Mucosa of descending colon (tissue), 3 donors: ENCODE measurements around the gene ADPRM. TPM values are rescaled to one million over a fixed set of nuclear protein-coding genes. Genes with fewer than 3 reads are reported as not detected.

Experiments
- ATAC-seq: fragments of 200-7000 bp; cut with Tn5 transposase; one replicate; pipeline ENCODE4 v1.9.1; 2020; ENCODE audit warnings: mild to moderate bottlenecking, moderate library complexity
- DNase-seq, 3 donors: peaks; one replicate each; pipeline ENCODE4 v3.0.0-alpha.2; 2020
- H3K36me3 ChIP-seq: fragments of 200-600 bp; one replicate; pipeline ENCODE4 v1.8.0; 2021; ENCODE audit warnings: low read depth, mild to moderate bottlenecking
- H3K4me1 ChIP-seq: fragments of 200-600 bp; one replicate; pipeline ENCODE4 v1.8.0; 2021; ENCODE audit warnings: low read depth, mild to moderate bottlenecking
- H3K4me3 ChIP-seq: fragments of 200-600 bp; one replicate; pipeline ENCODE4 v1.8.0; 2021; ENCODE audit warnings: mild to moderate bottlenecking
- H3K9me3 ChIP-seq: fragments of 200-600 bp; one replicate; pipeline ENCODE4 v1.8.0; 2021; ENCODE audit warnings: mild to moderate bottlenecking
- intact Hi-C, 2 donors: fragments of 100-400 bp; cut with DNase I in 1 of 2; cut with micrococcal nuclease in 1 of 2; formaldehyde crosslinking; loops; one replicate each; pipeline versions ENCODE4 v1.11.0 to v1.11.1; 2022; cut with DNase I, micrococcal nuclease
- total RNA-seq, 3 donors: library from RNA; stranded (reverse); fragmentation: NEBNext Ultra II Directional in 2 of 3; extraction: Animal tissue kit (Norgen Biotek cat#: 25700) in 2 of 3; gene quantifications; one replicate each; pipeline versions ENCODE4 v1.2.1 to v1.2.4, GENCODE V29; 2021 to 2023
- TF ChIP-seq, protein P1 (sequence below): fragments of 200-600 bp; IDR thresholded peaks from one replicate; pipeline ENCODE4 v1.8.0; 2022; ENCODE audit warnings: antibody characterized with exemption, mild to moderate bottlenecking
- donor health status: DM: no; HTN: no; CAD: no; lungs with moderate emphysema.
- donor health status: DM: no; HTN: no; CAD: no.
- donor health status: DM: no; HTN: yes; CAD: no.

ADPRM gene
- total RNA-seq, 3 donors from 2014 or later = 6.9 to 8.7 (median 8.5) TPM

DNA sequence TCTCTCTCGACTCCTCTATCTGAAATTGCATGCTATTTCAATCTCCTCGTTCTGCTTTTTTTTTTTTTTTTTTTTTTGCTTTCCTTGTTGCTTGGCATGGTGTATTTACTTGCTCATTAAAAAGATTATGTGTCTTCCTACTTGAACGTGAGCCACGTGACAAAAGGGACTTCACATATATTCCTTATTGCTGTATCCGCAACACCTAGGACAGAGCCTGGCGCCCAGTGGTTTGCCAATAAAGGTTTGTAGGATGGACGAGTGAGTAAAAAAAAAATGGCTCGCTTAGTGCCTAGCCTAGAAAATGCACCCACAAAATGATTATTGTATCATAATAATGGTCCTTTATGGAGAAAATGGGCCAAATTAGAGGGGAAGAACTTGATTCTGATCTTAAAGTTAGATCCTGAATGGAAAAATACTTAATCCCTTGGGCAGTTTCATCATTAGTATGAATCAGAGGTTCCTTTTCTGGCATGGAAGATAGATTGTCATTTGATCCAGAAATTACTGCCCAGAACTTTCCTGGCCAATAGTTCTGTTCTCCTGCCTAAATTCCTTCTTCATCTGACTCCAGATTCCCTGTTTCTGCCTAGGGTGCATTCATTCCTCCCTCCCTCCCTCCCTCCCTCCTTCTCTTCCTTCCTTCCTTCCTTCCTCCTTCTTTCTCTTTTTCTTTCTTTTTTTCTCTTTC lies 46.1 kb downstream of the ADPRM start:
- intact Hi-C loops = loop anchor here in 1 of 2 donors (10.0 kb wide), 1 partner anchor 101 kb away; no protein-coding TSS in a partner anchor
- peaks cover 11% of the 10 kb centered on the region for H3K4me1 ChIP-seq

DNA sequence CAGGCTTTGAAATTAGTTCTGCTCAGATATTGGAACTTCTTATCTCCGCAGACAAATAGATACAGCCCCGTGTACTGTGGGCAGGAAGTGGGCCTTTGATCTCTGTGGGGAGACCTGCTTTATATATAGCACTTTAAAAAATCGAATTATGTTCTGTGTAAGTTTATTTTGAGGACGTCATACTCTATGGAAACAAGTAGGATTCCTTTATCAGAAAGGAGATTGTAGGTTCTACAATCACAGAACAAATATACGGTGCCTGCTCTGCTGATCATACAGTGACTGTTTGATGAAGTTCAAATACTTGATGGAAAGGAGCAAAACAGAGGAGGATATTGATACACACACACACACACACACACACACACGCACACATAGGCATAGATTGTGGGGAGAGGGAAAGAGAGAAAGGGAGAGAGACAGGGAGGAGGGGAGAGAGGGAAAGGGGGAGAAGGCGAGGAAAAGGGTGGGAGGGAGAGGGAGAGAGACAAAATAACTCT lies 47.2 kb downstream of the ADPRM start:
- no peaks in the 10 kb centered on the region for H3K36me3 ChIP-seq
- H3K4me1 ChIP-seq = peaks cover 9% of the 10 kb centered on the region
- peak; percentile 64 for ATAC-seq
- H3K9me3 ChIP-seq = no peaks in the 10 kb centered on the region
- TF ChIP-seq, protein P1, sequence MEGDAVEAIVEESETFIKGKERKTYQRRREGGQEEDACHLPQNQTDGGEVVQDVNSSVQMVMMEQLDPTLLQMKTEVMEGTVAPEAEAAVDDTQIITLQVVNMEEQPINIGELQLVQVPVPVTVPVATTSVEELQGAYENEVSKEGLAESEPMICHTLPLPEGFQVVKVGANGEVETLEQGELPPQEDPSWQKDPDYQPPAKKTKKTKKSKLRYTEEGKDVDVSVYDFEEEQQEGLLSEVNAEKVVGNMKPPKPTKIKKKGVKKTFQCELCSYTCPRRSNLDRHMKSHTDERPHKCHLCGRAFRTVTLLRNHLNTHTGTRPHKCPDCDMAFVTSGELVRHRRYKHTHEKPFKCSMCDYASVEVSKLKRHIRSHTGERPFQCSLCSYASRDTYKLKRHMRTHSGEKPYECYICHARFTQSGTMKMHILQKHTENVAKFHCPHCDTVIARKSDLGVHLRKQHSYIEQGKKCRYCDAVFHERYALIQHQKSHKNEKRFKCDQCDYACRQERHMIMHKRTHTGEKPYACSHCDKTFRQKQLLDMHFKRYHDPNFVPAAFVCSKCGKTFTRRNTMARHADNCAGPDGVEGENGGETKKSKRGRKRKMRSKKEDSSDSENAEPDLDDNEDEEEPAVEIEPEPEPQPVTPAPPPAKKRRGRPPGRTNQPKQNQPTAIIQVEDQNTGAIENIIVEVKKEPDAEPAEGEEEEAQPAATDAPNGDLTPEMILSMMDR = no peak
- DNase-seq = no peak
- H3K4me3 ChIP-seq = no peak overlapping the region
- intact Hi-C loops = loop anchor here in 1 of 2 donors (10.0 kb wide), 1 partner anchor 100 kb away; no protein-coding TSS in a partner anchor

More for the DNA sequence above, 46.1 kb downstream of the ADPRM start:
- TF ChIP-seq, protein P1 = no peak
- ATAC-seq = peak; percentile 10
- no peak for DNase-seq
- no peaks in the 10 kb centered on the region for H3K9me3 ChIP-seq
- no peaks in the 10 kb centered on the region for H3K36me3 ChIP-seq
- no peak overlapping the region for H3K4me3 ChIP-seq

DNA sequence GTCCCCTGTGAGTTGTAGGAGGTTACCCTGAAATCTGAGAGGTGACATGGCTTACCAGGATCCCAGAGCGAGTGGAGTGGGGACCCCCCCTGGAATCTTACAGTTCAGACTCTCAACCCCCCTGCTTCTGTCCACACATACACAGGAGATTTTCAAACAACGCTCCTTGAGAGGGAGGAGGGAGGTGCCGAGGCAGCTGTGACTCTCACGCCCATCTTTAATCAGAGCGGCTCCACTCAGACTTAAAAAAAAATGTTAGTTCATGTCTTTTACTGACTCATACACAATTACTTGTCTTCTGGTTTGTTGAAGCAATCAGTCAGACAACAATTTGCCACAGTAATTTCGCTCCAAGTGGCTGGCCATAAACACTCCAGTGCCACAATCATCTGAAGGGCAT lies 47.8 kb downstream of the ADPRM start:
- intact Hi-C loops = loop anchor here in 1 of 2 donors (10.0 kb wide), 1 partner anchor 100 kb away; no protein-coding TSS in a partner anchor
- peak; percentile 81 for ATAC-seq

DNA sequence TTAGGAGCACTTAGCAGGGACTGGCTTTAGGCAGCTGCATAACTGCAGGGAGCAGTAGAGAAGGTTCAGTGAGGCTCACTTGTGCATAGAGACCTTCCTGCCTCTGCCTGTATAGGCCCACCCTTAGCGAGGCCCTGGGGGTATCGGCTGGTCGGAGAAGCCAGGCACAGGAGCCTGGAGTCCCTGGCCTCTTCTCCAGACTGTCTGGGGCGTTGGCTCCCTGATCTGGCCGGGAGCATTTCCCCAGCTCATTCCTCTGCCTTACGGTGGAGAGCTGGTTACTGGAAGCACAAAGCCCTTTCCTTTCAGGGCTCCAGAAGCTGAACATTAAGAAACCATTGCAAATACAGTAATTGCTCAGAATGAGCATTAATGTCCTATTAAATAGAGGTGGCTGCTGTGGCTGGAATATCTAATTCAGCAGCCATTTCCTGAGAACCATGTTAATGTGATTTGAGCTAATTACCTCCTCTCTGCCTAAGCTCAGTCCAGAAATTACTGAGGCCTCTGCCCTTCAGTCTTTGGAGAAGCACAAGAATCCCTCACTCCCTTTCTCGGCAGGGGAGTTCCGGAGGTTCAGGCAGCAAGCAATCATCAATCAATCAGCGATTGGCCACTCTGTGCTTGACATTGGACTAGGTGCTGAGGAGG lies 51.3 kb downstream of the ADPRM start:
- H3K9me3 ChIP-seq = no peaks in the 10 kb centered on the region
- DNase-seq = no peak
- H3K36me3 ChIP-seq = no peaks in the 10 kb centered on the region
- no peak overlapping the region for H3K4me3 ChIP-seq
- ATAC-seq = no peak
- H3K4me1 ChIP-seq = peaks cover 9% of the 10 kb centered on the region
- intact Hi-C loops = loop anchor here in 1 of 2 donors (10.0 kb wide), 1 partner anchor 96 kb away; no protein-coding TSS in a partner anchor
- TF ChIP-seq, protein P1 = no peak

More for the DNA sequence above, 47.8 kb downstream of the ADPRM start:
- Histone ChIP-seq H3K9me3 (no peaks in the 10 kb centered on the region), H3K36me3 (no peaks in the 10 kb centered on the region), H3K4me3 (no peak overlapping the region), H3K4me1 (peaks cover 9% of the 10 kb centered on the region)
- TF ChIP-seq, protein P1 = no peak
- peak in 1 of 3 donors; percentile 23 for DNase-seq

DNA sequence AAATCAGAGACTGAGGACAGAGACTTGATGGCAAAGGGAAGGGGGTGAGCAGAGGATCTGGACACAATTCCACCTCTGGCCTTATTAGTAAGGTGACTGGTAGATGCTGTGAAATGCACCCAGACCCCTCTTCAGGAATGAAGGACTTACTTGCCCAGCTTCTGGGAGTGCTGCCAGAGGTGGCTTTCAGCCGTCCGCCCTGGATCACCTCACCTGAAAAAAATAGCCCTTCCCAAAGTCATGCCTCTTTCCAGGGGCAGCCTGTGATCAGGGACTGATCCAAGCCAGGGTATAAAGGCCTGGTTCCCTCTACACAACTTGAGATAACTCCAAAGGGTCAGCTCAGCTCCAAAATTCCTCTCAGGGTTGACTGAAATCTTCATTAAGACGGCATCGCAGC lies 52.8 kb downstream of the ADPRM start:
- Histone ChIP-seq H3K4me1 (peaks cover 9% of the 10 kb centered on the region), H3K4me3 (no peak overlapping the region), H3K36me3 (no peaks in the 10 kb centered on the region), H3K9me3 (no peaks in the 10 kb centered on the region)
- DNase-seq (no peak), ATAC-seq (no peak)
- TF ChIP-seq, protein P1 = no peak
- intact Hi-C loops = no loop called here
